GM18951 (cell line): ENCODE results near the gene SYT15B.
"Not testable (repeated sequence)": the region's sequence is repeated elsewhere in the genome, so short reads cannot be mapped to it uniquely, and the experiment has no call there.

Experiments
- in situ Hi-C: fragments of 300-500 bp; cut with MboI; formaldehyde crosslinking; loops from one replicate; pipeline ENCODE4 v1.12.0; 2022; ENCODE audit warnings: low sequenced_read_pairs, mixed read lengths, inconsistent platforms; ENCODE audit not compliant: unreplicated experiment

Gene SYT15B

DNA sequence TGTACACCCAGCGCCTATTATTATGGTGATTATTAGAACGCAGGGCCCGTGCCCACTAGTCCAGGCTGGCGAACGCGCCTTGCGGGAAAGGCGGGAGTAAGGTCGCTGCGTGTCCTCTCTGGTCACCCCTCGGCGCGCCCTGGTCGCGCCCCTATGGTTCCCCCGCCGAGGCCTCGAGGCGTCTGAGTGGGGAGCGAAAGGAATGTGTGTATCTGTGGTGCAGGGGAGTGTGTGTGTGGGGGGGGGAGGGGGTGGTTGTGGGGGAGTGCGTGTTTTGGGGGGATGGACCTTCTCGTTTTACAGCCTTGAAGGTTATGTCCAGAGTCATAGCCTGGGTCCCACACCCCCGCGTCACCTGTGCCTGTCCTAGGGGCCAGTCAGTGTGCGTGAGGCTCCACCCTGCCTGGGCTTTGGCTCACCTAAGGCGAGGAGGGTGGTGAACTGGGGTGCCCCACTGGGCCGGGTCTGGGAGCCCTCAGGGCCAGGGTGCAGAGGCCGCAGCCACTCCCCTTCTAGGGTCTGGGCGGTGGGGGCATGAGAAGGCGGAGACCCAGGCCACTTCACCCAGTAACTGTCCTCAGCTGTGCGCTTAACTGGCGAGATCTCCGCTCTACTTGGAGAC is at the start of gene SYT15B:
SYT15B (minus strand) TSS at position 39 of the 622 bp plus-strand sequence. CDS start 952 bp downstream, outside the sequence.
- in situ Hi-C loops: loop anchor here (25.0 kb wide), 1 partner anchor 1451 kb away; no protein-coding TSS in a partner anchor

GRCh38 chr10:47779590-47779989 is 16.2 kb upstream of the SYT15B start:
- in situ Hi-C loops: loop anchor here (10.0 kb wide), 1 partner anchor 1215 kb away; no protein-coding TSS in a partner anchor

DNA sequence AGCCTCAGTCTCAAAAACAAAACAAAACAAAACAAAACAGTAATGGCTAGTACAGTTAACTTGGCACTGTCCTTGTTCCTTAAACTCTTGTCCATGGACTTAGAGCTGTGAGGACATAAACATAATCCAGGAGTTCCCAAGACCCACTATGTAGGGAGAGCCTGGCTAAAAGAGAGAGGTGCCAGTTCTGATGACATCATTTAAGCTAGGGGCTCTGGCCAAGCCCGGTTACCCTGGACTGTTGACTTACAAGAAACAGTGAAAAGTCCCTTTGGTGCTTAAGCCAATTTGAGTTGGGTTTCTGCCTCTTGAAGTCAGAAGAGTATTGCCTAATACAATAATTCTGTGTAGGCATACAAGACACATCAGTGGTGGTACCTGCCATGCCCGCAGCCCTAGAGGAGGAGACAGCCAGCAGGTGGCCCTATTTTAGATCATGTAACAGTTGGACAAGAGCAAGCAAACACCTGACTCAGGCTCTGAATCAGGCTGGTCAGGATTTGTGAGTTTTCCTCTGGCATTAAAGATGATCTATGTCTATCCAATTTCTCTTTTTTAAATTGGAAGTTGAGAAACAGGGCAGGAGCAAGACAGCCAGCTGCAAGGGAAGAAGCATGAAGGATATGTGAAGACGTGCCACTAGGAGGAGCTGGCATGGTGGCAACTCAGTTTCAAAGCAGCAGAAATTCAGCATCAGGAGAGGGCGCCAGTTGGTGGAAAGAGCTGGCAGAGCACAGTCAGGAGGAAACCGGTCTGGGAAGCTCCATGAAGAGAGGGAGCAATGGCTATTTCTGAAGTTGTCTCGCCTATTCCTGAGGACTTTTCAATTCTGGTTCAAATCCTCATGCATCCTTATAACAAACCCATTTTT is 12.2 kb upstream of the SYT15B start:
- in situ Hi-C loops: loop anchor here (10.0 kb wide), 1 partner anchor 1211 kb away; no protein-coding TSS in a partner anchor

DNA sequence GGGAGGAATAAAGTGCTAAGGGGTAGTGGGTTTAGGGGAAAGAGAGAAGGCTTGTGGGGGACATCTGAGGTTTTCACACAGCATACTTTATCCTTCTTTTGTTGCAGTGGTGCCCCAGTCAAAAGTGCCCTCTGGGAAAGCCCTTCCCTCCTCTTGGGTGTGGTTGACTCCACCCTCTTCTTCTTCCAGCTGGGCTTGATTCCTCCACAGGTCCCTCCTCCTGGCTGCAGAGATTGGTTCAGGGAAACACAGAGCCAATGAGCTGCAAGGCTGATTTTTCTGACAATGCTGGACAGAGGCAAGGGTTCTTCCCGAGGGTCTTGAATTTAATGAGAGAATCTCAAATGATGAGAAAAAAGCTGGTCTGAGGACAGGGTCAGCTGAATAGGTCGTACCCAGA is 7.4 kb upstream of the SYT15B start:
- in situ Hi-C loops: loop anchor here (10.0 to 25.0 kb wide), 2 partner anchors 1206 to 1458 kb away; no protein-coding TSS in a partner anchor

DNA sequence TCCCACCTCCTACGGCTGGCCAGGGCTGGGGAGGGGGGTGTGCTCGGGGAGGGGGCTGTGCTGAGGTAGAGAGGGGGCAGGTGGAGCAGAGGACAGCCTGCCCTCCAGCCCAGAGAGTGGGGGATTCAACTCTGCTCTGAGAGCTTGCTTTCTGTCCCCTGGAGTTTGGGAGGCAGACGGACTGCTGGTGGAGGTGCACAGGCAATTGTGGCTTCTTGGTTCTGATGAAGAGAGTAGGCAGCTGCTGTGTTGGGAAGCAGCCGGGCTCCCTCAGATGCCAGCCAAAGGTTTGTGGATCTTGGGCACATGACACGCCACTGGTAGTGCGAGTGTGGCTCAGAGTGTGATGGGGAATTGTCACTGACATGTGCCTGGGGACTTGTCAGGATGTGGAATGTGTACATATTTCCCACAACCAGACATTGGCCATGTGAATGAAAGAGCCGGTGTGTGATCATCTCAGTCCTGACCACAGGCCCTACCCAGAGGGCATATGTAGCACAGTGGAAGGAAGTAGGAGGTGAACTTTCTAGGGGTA is 5.3 kb upstream of the SYT15B start:
- in situ Hi-C loops: loop anchor here (25.0 kb wide), 1 partner anchor 1456 kb away; no protein-coding TSS in a partner anchor

- in situ Hi-C loops: loop anchor here (25.0 kb wide), 1 partner anchor 1456 kb away; no protein-coding TSS in a partner anchor
Observed at GRCh38 chr10:47768085-47768484, 4.7 kb upstream of the SYT15B start.

- in situ Hi-C loops: loop anchor here (25.0 kb wide), 1 partner anchor 1455 kb away; no protein-coding TSS in a partner anchor
Observed at GRCh38 chr10:47767236-47767635, 3.8 kb upstream of the SYT15B start.

DNA sequence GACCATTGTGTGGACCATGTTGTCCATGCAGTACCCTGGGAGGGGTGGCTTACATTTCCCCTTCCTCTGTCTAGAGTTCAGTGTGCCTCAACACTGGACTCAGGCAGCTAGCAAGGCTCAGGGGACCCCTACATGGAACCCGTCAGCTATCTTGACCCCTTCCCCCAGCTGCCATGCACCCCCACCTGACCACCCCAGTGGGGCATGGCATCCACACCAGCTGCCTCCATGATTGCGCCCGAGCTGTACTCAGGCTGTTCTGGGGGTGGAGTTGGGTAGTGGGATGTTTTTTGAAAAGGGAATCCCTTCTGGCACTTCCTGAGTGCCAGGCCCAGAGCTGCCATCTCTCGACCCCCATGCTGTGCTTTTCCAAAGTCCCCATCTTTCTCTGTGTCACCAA is 1.8 kb upstream of the SYT15B start:
- in situ Hi-C loops: loop anchor here (25.0 kb wide), 1 partner anchor 1453 kb away; no protein-coding TSS in a partner anchor

DNA sequence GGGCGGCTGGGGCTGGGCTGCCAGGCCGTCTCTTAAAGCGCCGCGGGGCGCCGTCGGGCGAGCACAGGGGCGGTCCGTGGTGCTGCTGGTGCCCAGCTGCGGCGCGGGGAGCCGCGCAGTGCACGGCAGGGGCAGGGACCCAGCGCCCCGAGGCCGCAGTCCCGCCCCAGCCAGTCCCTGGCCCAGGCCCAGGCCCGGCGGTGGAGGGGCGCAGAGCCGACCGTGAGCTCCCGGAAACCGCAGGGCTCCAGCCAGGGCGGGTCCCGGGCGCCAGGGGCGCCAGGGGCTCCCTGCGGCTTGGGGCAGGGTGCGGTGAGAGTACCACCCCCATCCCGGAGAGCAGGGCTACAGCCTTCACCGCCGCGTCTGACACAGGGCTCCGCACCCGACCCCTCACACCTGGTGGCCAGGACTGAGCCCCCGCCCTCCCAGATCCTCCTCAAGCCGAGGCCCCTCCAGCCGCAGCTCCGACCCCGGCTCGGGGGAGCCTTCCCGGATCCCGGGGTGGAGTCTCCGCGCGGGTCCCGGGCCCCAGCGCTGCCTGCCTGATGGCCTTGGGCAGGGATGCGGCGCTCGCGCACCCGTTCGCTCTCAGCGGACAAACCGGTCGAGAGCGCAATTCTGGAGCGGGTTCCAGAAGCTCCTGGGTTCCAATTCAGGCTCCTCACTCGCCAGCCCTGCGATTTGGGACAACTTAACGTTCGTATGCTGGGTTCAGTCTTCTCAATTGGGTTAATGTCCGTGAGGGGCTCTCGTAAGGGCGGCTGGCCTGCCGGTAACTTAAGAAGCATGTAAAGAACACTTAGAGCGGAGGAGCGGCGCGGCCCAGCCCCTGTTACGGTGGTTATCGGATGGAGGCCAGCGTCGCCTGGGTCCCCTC is 478 bp downstream of the SYT15B start:
- in situ Hi-C loops: loop anchor here (25.0 kb wide), 1 partner anchor 1451 kb away; no protein-coding TSS in a partner anchor

- in situ Hi-C loops: loop anchor here (25.0 kb wide), 1 partner anchor 1447 kb away; no protein-coding TSS in a partner anchor
Observed at GRCh38 chr10:47758855-47759254, 4.5 kb downstream of the SYT15B start.

DNA sequence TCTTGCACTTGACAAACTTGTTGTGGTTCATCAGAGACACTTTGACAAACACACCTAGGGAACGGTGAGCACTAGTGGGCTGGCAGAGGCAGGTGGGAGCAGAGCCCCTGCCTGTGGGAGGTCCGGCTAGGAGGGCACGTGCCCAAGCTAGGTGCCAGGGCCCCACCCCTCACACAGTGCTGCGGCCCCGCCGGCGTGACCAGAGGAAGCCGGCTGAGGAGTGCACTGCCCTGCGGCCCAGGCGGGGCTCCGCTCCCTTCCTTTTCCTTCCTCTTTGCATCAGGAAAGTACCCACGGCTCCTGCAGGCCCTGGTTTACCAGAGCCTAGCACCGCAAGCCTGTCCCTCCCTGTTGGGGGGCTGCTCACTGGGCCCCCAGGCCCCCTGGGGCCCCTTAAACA is 7.2 kb downstream of the SYT15B start:
- in situ Hi-C loops: loop anchor here (25.0 kb wide), 1 partner anchor 1444 kb away; no protein-coding TSS in a partner anchor

GRCh38 chr10:47753871-47754270 is 9.5 kb downstream of the SYT15B start:
- in situ Hi-C loops: loop anchor here (25.0 kb wide), 1 partner anchor 1442 kb away; no protein-coding TSS in a partner anchor

GRCh38 chr10:47753176-47753575 is 10.2 kb downstream of the SYT15B start:
- in situ Hi-C loops: loop anchor here (25.0 kb wide), 1 partner anchor 1441 kb away; no protein-coding TSS in a partner anchor

DNA sequence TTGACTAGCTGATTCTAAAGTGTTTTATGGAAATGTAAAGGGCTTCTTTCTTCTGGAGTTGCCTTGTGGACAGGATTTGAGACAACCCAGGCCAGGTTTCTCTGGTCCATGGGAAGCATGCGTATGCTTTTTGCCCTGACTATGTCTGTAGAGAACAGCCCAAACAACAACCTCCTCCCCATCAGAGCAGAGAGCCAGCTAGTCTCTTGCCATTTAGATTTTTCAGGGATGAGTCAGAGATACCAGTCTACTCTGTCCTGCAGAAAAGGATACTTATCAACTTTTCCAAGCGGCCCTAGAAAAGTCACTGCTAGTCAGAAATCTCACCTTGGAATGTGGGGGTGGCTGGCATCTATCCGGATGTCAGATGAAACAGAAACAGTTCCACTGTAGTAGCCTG is 11.6 kb downstream of the SYT15B start:
- in situ Hi-C loops: loop anchor here (25.0 kb wide), 1 partner anchor 1440 kb away; no protein-coding TSS in a partner anchor

DNA sequence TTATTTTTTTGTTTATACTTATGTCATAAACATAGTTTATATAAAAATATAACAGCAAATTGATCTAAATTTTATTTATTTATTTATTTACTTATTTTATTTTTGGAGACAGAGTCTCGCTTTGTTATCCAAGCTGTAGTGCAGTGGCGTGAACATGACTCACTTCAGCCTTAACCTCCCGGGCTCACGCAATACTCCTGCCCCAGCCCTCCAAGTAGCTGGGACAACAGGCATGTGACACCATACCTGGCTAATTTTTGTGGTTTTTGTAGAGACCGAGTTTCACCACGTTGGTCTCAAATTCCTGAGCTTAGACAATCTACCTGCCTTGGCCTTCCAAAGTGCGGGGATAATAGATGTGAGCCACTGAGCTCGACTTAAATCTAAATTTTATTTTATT is 13.0 kb downstream of the SYT15B start:
- in situ Hi-C loops: loop anchor here (25.0 kb wide), 1 partner anchor 1438 kb away; no protein-coding TSS in a partner anchor

DNA sequence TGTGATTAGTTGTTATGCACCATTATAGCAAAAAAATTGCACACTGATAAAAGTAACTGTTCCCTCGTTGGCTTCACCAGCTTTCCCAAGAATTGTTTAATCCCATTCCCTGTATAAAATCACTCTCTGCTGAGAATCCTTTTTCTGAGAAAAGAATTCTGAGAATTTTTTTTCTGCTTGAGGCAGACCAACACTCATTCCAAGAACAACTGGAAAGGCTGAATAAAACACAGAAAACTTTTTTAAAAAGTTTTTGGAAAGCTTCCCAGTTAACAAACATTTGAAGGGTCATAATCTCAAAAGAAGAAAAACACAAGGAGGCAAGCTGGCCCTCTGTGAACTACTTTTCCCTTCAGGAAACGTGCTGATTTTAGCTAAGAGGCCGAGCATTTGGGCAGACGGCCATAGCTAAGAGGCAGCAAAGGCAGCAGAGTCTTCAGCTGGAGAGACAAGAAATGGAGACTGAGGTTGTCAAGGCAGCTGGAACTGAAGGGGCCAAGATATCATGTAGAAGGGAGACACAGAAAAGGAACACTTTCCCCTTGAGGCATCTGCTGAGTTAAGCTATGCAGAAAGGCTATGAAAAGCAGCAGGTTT is 16.5 kb downstream of the SYT15B start:
- in situ Hi-C loops: not testable (repeated sequence)

DNA sequence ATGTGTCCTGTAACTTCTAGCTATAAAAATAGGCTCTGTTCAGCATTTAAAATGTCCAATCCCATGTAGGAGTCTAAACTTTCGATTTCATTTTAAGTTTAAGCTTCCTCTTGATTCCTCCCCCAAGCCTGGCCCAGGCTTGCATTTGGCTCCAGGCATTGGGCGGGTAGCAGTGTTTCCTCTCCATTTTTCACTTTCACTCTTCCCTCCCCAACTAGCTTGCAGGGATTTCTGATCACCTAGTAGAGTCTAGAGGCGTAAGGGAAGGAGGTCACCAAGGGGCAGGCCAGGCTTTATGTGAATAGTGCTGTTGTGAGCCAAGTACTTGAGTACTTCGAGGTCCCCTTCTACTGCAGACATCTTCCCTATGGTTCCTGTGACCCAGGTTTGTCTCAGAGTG is 18.5 kb downstream of the SYT15B start:
- in situ Hi-C loops: not testable (repeated sequence)
